A673 (cell line): ENCODE data around the gene ERBIN. TPM values are rescaled to one million over a fixed set of nuclear protein-coding genes. Genes with fewer than 3 reads are reported as not detected.

Experiments
- BruUV-seq: library from RNA; stranded (reverse); fragments of 400-500 nt; replicated peaks from 2 replicates; lab custom pipeline; 2021; lab: Mats Ljungman, UMichigan
- CTCF ChIA-PET: fragments of 300-600 bp; sonication (Branson Sonifier 250); formaldehyde crosslinking; loops from one replicate; lab custom pipeline; 2022; ENCODE audit warnings: antibody characterized with exemption; lab: Charles Lee
- POLR2A ChIA-PET: fragments of 300-600 bp; sonication (Branson Sonifier 250); formaldehyde crosslinking; loops from one replicate; lab custom pipeline; 2022; ENCODE audit warnings: antibody characterized with exemption; ENCODE audit not compliant: low non-redundant PET; lab: Charles Lee
- DNase-seq: peaks from one replicate; pipeline ENCODE4 v3.0.0-alpha.2; 2015; ENCODE audit warnings: low spot score
- H3K27ac ChIP-seq: fragments of 200-600 bp; sonication (generic); 2 replicates; pipeline ENCODE4 v1.5.1; 2016; ENCODE audit warnings: mixed run types, low read depth, mild to moderate bottlenecking, mixed read lengths, antibody characterized with exemption, low read length; ENCODE audit not compliant: poor library complexity, severe bottlenecking
- H3K27me3 ChIP-seq: fragments of 200-600 bp; sonication (generic); replicated peaks from 2 replicates; pipeline ENCODE4 v1.6.1; 2017; ENCODE audit warnings: mixed run types, low read depth, mild to moderate bottlenecking, mixed read lengths, antibody characterized with exemption, low read length; ENCODE audit not compliant: insufficient read depth, poor library complexity
- H3K36me3 ChIP-seq: fragments of 200-600 bp; sonication (generic); 2 replicates; pipeline ENCODE4 v1.6.1; 2016; ENCODE audit warnings: mixed run types, mild to moderate bottlenecking, mixed read lengths, antibody characterized with exemption, low read length; ENCODE audit not compliant: insufficient read depth, poor library complexity, severe bottlenecking
- H3K4me1 ChIP-seq: fragments of 200-600 bp; sonication (generic); 2 replicates; pipeline ENCODE4 v1.6.1; 2017; ENCODE audit warnings: mixed run types, mild to moderate bottlenecking, mixed read lengths, antibody characterized with exemption, low read length; ENCODE audit not compliant: insufficient read depth, poor library complexity, severe bottlenecking
- H3K4me3 ChIP-seq: fragments of 200-600 bp; sonication (generic); 2 replicates; pipeline ENCODE4 v1.5.1; 2016; ENCODE audit warnings: low read depth, mixed run types, mild to moderate bottlenecking, mixed read lengths, low read length; ENCODE audit not compliant: poor library complexity, severe bottlenecking
- H3K9me3 ChIP-seq: fragments of 200-600 bp; sonication (generic); 2 replicates; pipeline ENCODE4 v1.6.1; 2016; ENCODE audit warnings: mixed run types, low read depth, mild to moderate bottlenecking, mixed read lengths, antibody characterized with exemption, low read length; ENCODE audit not compliant: poor library complexity, severe bottlenecking
- EZH2 ChIP-seq: fragments of 200-600 bp; sonication (generic); IDR thresholded peaks from 2 replicates; pipeline ENCODE4 v1.6.1; 2017; ENCODE audit warnings: borderline replicate concordance, low read depth, mild to moderate bottlenecking, mixed read lengths, antibody characterized with exemption, low read length; ENCODE audit not compliant: poor library complexity, severe bottlenecking
- intact Hi-C: fragments of 100-400 bp; cut with micrococcal nuclease; formaldehyde crosslinking; loops from one replicate; pipeline ENCODE4 v1.10.0; 2022; ENCODE audit not compliant: unreplicated experiment
- total RNA-seq: library from RNA; stranded (reverse); gene quantifications from 2 replicates; pipeline ENCODE4 v1.2.3, GENCODE V29; 2021
- TF ChIP-seq, protein P1 (sequence below): fragments of 300-800, 200-600 bp; sonication (generic); conservative IDR thresholded peaks from 2 replicates; pipeline ENCODE4 v1.5.1; 2017; ENCODE audit warnings: low read depth, mild to moderate bottlenecking, antibody characterized with exemption, low read length, moderate library complexity, mixed read lengths

The ERBIN gene
- total RNA-seq, 1 experiment from 2014 or later = 47.5 TPM

DNA sequence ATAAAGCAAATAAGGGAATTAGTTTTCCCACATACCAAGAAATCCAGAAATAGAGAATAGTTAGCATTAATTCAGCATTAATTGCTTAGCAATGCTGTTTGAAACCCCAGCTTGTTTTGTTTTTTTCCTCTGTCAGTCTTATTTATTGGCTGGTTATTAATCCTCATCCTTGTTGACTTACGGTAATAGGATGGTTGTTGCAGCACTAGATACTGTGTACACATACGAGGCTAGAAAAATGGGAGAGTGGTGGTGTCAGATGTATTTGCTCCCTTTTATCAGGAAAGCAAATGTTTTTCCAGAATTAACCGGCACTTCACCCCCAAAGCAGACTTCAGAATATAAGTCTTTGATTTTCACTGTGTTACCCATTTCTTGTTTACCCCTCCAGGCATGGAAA is 60.4 kb downstream of the ERBIN start:
- H3K27ac ChIP-seq = no peak overlapping the region
- peaks cover 13% of the 10 kb centered on the region for H3K4me1 ChIP-seq
- TF ChIP-seq, protein P1, sequence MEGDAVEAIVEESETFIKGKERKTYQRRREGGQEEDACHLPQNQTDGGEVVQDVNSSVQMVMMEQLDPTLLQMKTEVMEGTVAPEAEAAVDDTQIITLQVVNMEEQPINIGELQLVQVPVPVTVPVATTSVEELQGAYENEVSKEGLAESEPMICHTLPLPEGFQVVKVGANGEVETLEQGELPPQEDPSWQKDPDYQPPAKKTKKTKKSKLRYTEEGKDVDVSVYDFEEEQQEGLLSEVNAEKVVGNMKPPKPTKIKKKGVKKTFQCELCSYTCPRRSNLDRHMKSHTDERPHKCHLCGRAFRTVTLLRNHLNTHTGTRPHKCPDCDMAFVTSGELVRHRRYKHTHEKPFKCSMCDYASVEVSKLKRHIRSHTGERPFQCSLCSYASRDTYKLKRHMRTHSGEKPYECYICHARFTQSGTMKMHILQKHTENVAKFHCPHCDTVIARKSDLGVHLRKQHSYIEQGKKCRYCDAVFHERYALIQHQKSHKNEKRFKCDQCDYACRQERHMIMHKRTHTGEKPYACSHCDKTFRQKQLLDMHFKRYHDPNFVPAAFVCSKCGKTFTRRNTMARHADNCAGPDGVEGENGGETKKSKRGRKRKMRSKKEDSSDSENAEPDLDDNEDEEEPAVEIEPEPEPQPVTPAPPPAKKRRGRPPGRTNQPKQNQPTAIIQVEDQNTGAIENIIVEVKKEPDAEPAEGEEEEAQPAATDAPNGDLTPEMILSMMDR = no peak
- TF ChIP-seq EZH2 = no peak
- CTCF ChIA-PET = no interaction called here
- BruUV-seq = no TSS peak
- H3K27me3 ChIP-seq = no peaks in the 10 kb centered on the region
- H3K4me3 ChIP-seq = no peak overlapping the region
- POLR2A ChIA-PET = no interaction called here
- H3K36me3 ChIP-seq = no peaks in the 10 kb centered on the region
- intact Hi-C loops = no loop called here
- H3K9me3 ChIP-seq = no peaks in the 10 kb centered on the region
- no peak for DNase-seq

DNA sequence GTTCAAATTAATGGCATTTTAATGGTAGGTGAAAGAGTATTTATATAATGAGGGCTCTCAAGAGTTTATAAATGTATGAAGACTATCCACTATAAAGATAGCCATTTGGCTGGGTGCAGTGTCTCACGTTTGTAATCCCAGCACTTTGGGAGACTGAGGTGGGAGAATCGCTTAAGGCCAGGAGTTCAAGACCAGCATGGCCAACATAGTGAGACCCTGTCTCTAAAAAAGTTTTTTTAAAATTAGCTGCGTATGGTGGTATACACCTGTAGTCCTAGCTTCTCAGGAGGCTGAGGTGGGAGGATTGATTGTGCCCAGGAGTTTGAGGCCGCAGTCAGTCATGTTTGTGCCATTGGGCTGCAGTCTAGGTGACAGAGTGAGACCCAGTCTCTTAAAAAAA is 61.6 kb downstream of the ERBIN start:
- Histone ChIP-seq H3K4me3 (no peak overlapping the region), H3K36me3 (peaks cover 6% of the 10 kb centered on the region), H3K27ac (no peak overlapping the region), H3K27me3 (no peaks in the 10 kb centered on the region), H3K4me1 (peaks cover 13% of the 10 kb centered on the region), H3K9me3 (no peaks in the 10 kb centered on the region)
- intact Hi-C loops = no loop called here
- ChIA-PET POLR2A (no interaction called here), CTCF (no interaction called here)
- no peak for DNase-seq
- TF ChIP-seq, protein P1 = no peak
- no peak for TF ChIP-seq EZH2
- BruUV-seq = no TSS peak

DNA sequence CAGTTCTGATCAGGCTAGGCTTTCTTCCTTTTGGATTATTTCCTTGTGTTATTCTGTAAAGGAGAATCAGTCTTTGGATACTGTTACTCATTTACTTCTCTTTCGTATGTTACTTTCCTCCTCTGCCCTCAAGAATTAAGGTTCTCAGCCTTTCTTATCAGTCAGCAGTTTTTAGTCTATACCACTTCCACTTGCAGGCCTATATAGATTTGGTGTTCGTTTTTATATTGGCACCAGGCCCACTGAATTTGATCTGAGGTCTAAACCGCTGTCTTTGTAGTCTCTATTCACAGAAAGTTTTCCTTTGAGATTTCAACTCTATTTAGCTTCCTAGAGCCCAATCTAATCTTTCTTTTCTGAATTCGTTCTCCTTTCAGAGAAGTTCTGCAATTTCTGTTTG is 62.8 kb downstream of the ERBIN start:
- intact Hi-C loops = no loop called here
- POLR2A ChIA-PET = no interaction called here
- no peak for DNase-seq
- Histone ChIP-seq H3K4me3 (no peak overlapping the region), H3K4me1 (peaks cover 13% of the 10 kb centered on the region), H3K27ac (no peak overlapping the region), H3K9me3 (no peaks in the 10 kb centered on the region), H3K27me3 (no peaks in the 10 kb centered on the region), H3K36me3 (peaks cover 10% of the 10 kb centered on the region)
- TF ChIP-seq, protein P1 = no peak
- TF ChIP-seq EZH2 = no peak
- no TSS peak for BruUV-seq
- CTCF ChIA-PET = no interaction called here
